Heart right ventricle (tissue), 16 donors: ENCODE data around the gene PREPL. TPM values are rescaled to one million over a fixed set of nuclear protein-coding genes. Genes with fewer than 3 reads are reported as not detected.
A peak's percentile ranks its signal among the peaks of the same experiment; 100 is the strongest.

Experiments used
- ATAC-seq, 8 donors: fragments of 200-7000 bp; cut with Tn5 transposase; one replicate each; pipeline ENCODE4 v1.9.1; 2020; ENCODE audit warnings: mild to moderate bottlenecking in 8 of 8, moderate library complexity in 8 of 8, moderate number of reproducible peaks in 1 of 8
- DNase-seq, 2 donors: peaks; one replicate each; pipeline ENCODE4 v3.0.0-alpha.2; 2020
- H3K27ac ChIP-seq, 10 donors: fragments of 200-600 bp; sonication (generic) in 2 of 10; one replicate each; pipeline versions ENCODE4 v1.5.0 to v1.8.0; 2020 to 2022; ENCODE audit warnings: mild to moderate bottlenecking in 3 of 10
- H3K27me3 ChIP-seq, 7 donors: fragments of 200-600 bp; one replicate each; pipeline ENCODE4 v1.8.0; 2021 to 2022; ENCODE audit warnings: mild to moderate bottlenecking in 2 of 7
- H3K36me3 ChIP-seq, 9 donors: fragments of 200-600 bp; sonication (generic) in 1 of 9; one replicate each; pipeline versions ENCODE4 v1.5.0 to v1.8.0; 2020 to 2022; ENCODE audit warnings: mild to moderate bottlenecking in 2 of 9
- H3K4me1 ChIP-seq, 9 donors: fragments of 200-600 bp; sonication (generic) in 1 of 9; one replicate each; pipeline versions ENCODE4 v1.5.0 to v1.8.0; 2020 to 2022; ENCODE audit warnings: mild to moderate bottlenecking in 4 of 9
- H3K4me3 ChIP-seq, 10 donors: fragments of 200-600 bp; sonication (generic) in 2 of 10; one replicate each; pipeline versions ENCODE4 v1.5.0 to v1.8.0; 2020 to 2022; ENCODE audit warnings: mild to moderate bottlenecking in 7 of 10, moderate library complexity in 2 of 10
- H3K9me3 ChIP-seq, 11 donors: fragments of 200-600 bp in 10 of 11; sonication (generic) in 2 of 11; one replicate each; pipeline versions ENCODE4 v1.5.0 to v1.8.0; 2013 to 2022; ENCODE audit warnings: mild to moderate bottlenecking in 2 of 11, control low read depth in 1 of 11, moderate library complexity in 1 of 11
- WGBS, 2 donors: extraction: QIAGEN DNeasy Blood & Tissue Kit; methylation state at CpG; one replicate each; pipeline ENCODE4 v1.1.7; 2013; ENCODE audit warnings: inconsistent platforms in 1 of 2; 5-methylcytosine and 5-hydroxymethylcytosine counted together
- intact Hi-C, 10 donors: fragments of 100-400 bp; cut with DNase I; formaldehyde crosslinking; loops; one replicate each; pipeline versions ENCODE4 v1.11.1 to v1.14.2; 2022
- polyA plus RNA-seq, 2 donors: library from polyadenylated mRNA; stranded (reverse); fragments of 200-250 nt; gene quantifications; one replicate each; pipeline ENCODE4 v1.2.3, GENCODE V29; 2013
- total RNA-seq, 10 donors: library from RNA; stranded (reverse); fragmentation: NEBNext Ultra II Directional in 3 of 10; extraction: Animal tissue kit (Norgen Biotek cat#: 25700) in 3 of 10; gene quantifications; one replicate each; pipeline versions ENCODE4 v1.2.1 to v1.2.4, GENCODE V29; 2021 to 2023
- TF ChIP-seq, protein P1 (sequence below), 9 donors: fragments of 200-600 bp; sonication (generic) in 2 of 9; IDR thresholded peaks; one replicate each; pipeline versions ENCODE4 v1.5.0 to v1.8.0; 2021 to 2022; ENCODE audit warnings: antibody characterized with exemption in 9 of 9, mild to moderate bottlenecking in 5 of 9, moderate library complexity in 1 of 9
- donor health status: Arrhythmogenic right ventricular cardiomyopathy.
- donor health status: ischemic (EF 13 %, LVEDD 7.1; RV severe dilation, severe dysfunction).
- donor health status: healthy with polysubstance abuse.
- donor health status: DM: no; HTN: yes; CAD: no.
- donor health status: DM: no; HTN: no; CAD: no.
- donor health status: ischemic (EF 25% LVEDD 6.9; RV normal size, moderate dysfunction).
- donor health status: ischemic (EF 25% LVEDD 5.7; RV mildly dilated, moderate dysfunction).
- donor health status: healthy.
- donor health status: DM: yes; HTN: yes; CAD: no.
- donor health status: Ischemic cardiomyopathy.
- donor health status: ischemic (EF 35%, LVEDD 5.7; RV mildly dilated, moderate dysfunction).
- donor health status: nonischemic (EF 11% LVEDD 7.7; RV severe dilation, severe dysfunction).
- donor health status: DM: yes; HTN: yes; CAD: no.
- donor health status: PGD.
- donor health status: ischemic (EF 29% LVEDD 5.4; RV normal size, mild dysfunction).
- donor health status: nonischemic (EF 23%, LVEDD 6.1; RV moderate dilation, normal function).

Gene PREPL
- total and polyA plus RNA-seq, 12 donors: 8.5 to 132 (median 90.9) TPM

- ATAC-seq (no peak), DNase-seq (no peak)
- H3K27ac ChIP-seq: no peak overlapping the region
- no peaks in the 10 kb centered on the region for H3K4me1 ChIP-seq
- peaks cover 0 to 7% (median 0%) of the 10 kb centered on the region in 11 donors for H3K9me3 ChIP-seq
- H3K36me3 ChIP-seq: no peaks in the 10 kb centered on the region
- WGBS, 2 donors: 60 to 70% methylated on average over 4 of the region's 4 CpGs
- H3K4me3 ChIP-seq: no peak overlapping the region
- TF ChIP-seq, protein P1, sequence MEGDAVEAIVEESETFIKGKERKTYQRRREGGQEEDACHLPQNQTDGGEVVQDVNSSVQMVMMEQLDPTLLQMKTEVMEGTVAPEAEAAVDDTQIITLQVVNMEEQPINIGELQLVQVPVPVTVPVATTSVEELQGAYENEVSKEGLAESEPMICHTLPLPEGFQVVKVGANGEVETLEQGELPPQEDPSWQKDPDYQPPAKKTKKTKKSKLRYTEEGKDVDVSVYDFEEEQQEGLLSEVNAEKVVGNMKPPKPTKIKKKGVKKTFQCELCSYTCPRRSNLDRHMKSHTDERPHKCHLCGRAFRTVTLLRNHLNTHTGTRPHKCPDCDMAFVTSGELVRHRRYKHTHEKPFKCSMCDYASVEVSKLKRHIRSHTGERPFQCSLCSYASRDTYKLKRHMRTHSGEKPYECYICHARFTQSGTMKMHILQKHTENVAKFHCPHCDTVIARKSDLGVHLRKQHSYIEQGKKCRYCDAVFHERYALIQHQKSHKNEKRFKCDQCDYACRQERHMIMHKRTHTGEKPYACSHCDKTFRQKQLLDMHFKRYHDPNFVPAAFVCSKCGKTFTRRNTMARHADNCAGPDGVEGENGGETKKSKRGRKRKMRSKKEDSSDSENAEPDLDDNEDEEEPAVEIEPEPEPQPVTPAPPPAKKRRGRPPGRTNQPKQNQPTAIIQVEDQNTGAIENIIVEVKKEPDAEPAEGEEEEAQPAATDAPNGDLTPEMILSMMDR (IDR thresholded peaks at IDR 0.05): no peak
- intact Hi-C loops: loop anchor here in 2 of 10 donors (10.0 kb wide), 2 partner anchors 55 to 255 kb away; no protein-coding TSS in a partner anchor
- peaks cover 0 to 6% (median 0%) of the 10 kb centered on the region in 7 donors for H3K27me3 ChIP-seq
Measured at GRCh38 chr2:44299635-44300034, 61.7 kb downstream of the PREPL start.

GRCh38 chr2:44297431-44297830 lies 63.9 kb downstream of the PREPL start:
- DNase-seq (no peak), ATAC-seq (no peak)
- Histone ChIP-seq H3K4me3 (no peak overlapping the region), H3K27ac (no peak overlapping the region), H3K4me1 (no peaks in the 10 kb centered on the region), H3K9me3 (no peaks in the 10 kb centered on the region), H3K27me3 (peaks cover 0 to 6% (median 0%) of the 10 kb centered on the region in 7 donors), H3K36me3 (no peaks in the 10 kb centered on the region)
- TF ChIP-seq, protein P1 (IDR thresholded peaks at IDR 0.05): no peak
- intact Hi-C loops: loop anchor here in 2 of 10 donors (10.0 kb wide), 2 partner anchors 53 to 253 kb away; no protein-coding TSS in a partner anchor
- WGBS, 2 donors: 89 to 92% methylated on average over 2 of the region's 2 CpGs

GRCh38 chr2:44296653-44297052 lies 64.6 kb downstream of the PREPL start:
- WGBS, 2 donors: 73 to 78% methylated on average over 5 of the region's 5 CpGs
- ATAC-seq: no peak
- intact Hi-C loops: loop anchor here in 2 of 10 donors (10.0 kb wide), 2 partner anchors 52 to 252 kb away; no protein-coding TSS in a partner anchor

GRCh38 chr2:44295633-44296359 lies 65.5 kb downstream of the PREPL start:
- no peak for ATAC-seq
- no peak overlapping the region for H3K27ac ChIP-seq

More at GRCh38 chr2:44296653-44297052, 64.6 kb downstream of the PREPL start:
- H3K9me3 ChIP-seq: no peaks in the 10 kb centered on the region
- no peak overlapping the region for H3K27ac ChIP-seq
- TF ChIP-seq, protein P1 (IDR thresholded peaks at IDR 0.05): no peak
- DNase-seq: no peak
- peaks cover 0 to 6% (median 0%) of the 10 kb centered on the region in 7 donors for H3K27me3 ChIP-seq
- H3K4me3 ChIP-seq: no peak overlapping the region
- peaks cover 0 to 6% (median 0%) of the 10 kb centered on the region in 9 donors for H3K4me1 ChIP-seq
- no peaks in the 10 kb centered on the region for H3K36me3 ChIP-seq

More at GRCh38 chr2:44295633-44296359, 65.5 kb downstream of the PREPL start:
- Histone ChIP-seq H3K4me1 (peaks cover 0 to 9% (median 4%) of the 10 kb centered on the region in 9 donors), H3K27me3 (peaks cover 0 to 6% (median 0%) of the 10 kb centered on the region in 7 donors), H3K9me3 (no peaks in the 10 kb centered on the region), H3K36me3 (no peaks in the 10 kb centered on the region), H3K4me3 (no peak overlapping the region)
- 83 to 91% methylated on average over 8 of the region's 8 CpGs for WGBS, 2 donors
- no peak for DNase-seq
- intact Hi-C loops: loop anchor here in 2 of 10 donors (10.0 kb wide), 2 partner anchors 51 to 251 kb away; no protein-coding TSS in a partner anchor
- TF ChIP-seq, protein P1 (IDR thresholded peaks at IDR 0.05): peak in 1 of 9 donors; percentile 12
